ENCODE results near the gene APOBEC2. TPM values are rescaled to one million over a fixed set of nuclear protein-coding genes. Genes with fewer than 3 reads are reported as not detected.

APOBEC2 gene
- total RNA-seq, 2 experiments from 2014 or later = not detected

- Histone ChIP-seq H3K4me1 (ENCODE audit: insufficient read depth, low read length) (peaks cover 10% of the 10 kb centered on the region), H3K9me3 (ENCODE audit: control insufficient read depth in 1 of 2, insufficient read depth in 1 of 2, low read length in 2 of 2) (no peaks in the 10 kb centered on the region), H3K27me3 (ENCODE audit: control insufficient read depth in 1 of 2, insufficient read depth in 2 of 2, low read length in 2 of 2) (no peaks in the 10 kb centered on the region), H3K36me3 (ENCODE audit: insufficient read depth, low read length) (peaks cover 3% of the 10 kb centered on the region), H3K27ac (ENCODE audit: low read depth in 1 of 2, low read length in 2 of 2) (no peak overlapping the region), H3K4me3 (ENCODE audit: low read length) (no peak overlapping the region)
- Mint-ChIP-seq H3K27ac (no peak overlapping the region), H3K9me3 (no peaks in the 10 kb centered on the region), H3K27me3 (no peaks in the 10 kb centered on the region), H3K36me3 (ENCODE audit: low read depth) (peaks cover 10% of the 10 kb centered on the region), H3K4me3 (no peak overlapping the region), H3K4me1 (ENCODE audit: low read depth) (peaks cover 16% of the 10 kb centered on the region)
- no peak for TF ChIP-seq CTCF (IDR thresholded peaks at IDR 0.05)
- ATAC-seq (ENCODE audit: poor library complexity) (no peak), DNase-seq (no peak)
- CTCF ChIA-PET = no interaction called here
- intact Hi-C loops (cut with DNase I, micrococcal nuclease) = no loop called here
- POLR2A ChIA-PET = no interaction called here
Measured at GRCh38 chr6:41047306-41047705, 5.7 kb upstream of the APOBEC2 start.

- Histone ChIP-seq H3K4me1 (ENCODE audit: insufficient read depth, low read length) (peaks cover 18% of the 10 kb centered on the region), H3K36me3 (ENCODE audit: insufficient read depth, low read length) (peaks cover 3% of the 10 kb centered on the region), H3K27ac (ENCODE audit: low read depth in 1 of 2, low read length in 2 of 2) (no peak overlapping the region), H3K9me3 (ENCODE audit: control insufficient read depth in 1 of 2, insufficient read depth in 1 of 2, low read length in 2 of 2) (no peaks in the 10 kb centered on the region), H3K27me3 (ENCODE audit: control insufficient read depth in 1 of 2, insufficient read depth in 2 of 2, low read length in 2 of 2) (no peaks in the 10 kb centered on the region), H3K4me3 (ENCODE audit: low read length) (no peak overlapping the region)
- H3K27ac Mint-ChIP-seq = no peak overlapping the region
- DNase-seq (no peak), ATAC-seq (ENCODE audit: poor library complexity) (no peak)
- intact Hi-C loops (cut with DNase I, micrococcal nuclease) = no loop called here
- CTCF ChIA-PET = no interaction called here
- H3K4me1 Mint-ChIP-seq (ENCODE audit: low read depth) = peaks cover 22% of the 10 kb centered on the region
- peaks cover 6% of the 10 kb centered on the region for H3K36me3 Mint-ChIP-seq (ENCODE audit: low read depth)
- no peaks in the 10 kb centered on the region for H3K9me3 Mint-ChIP-seq
- H3K27me3 Mint-ChIP-seq = no peaks in the 10 kb centered on the region
- no peak overlapping the region for H3K4me3 Mint-ChIP-seq
- POLR2A ChIA-PET = no interaction called here
- TF ChIP-seq CTCF (IDR thresholded peaks at IDR 0.05) = no peak
Measured at GRCh38 chr6:41047745-41048732, 5.0 kb upstream of the APOBEC2 start.

GRCh38 chr6:41049521-41049920 is 3.5 kb upstream of the APOBEC2 start:
- Mint-ChIP-seq H3K4me3 (no peak overlapping the region), H3K9me3 (no peaks in the 10 kb centered on the region), H3K27ac (no peak overlapping the region), H3K36me3 (ENCODE audit: low read depth) (peaks cover 6% of the 10 kb centered on the region), H3K27me3 (no peaks in the 10 kb centered on the region), H3K4me1 (ENCODE audit: low read depth) (peaks cover 22% of the 10 kb centered on the region)
- POLR2A ChIA-PET = no interaction called here
- CTCF ChIA-PET = interaction anchor here (0.6 kb wide), 1 partner anchor 599 kb away, joined by 3 read pairs; no protein-coding TSS in a partner anchor
- H3K36me3 ChIP-seq (ENCODE audit: insufficient read depth, low read length) = peaks cover 3% of the 10 kb centered on the region
- H3K4me3 ChIP-seq (ENCODE audit: low read length) = no peak overlapping the region
- peaks cover 20% of the 10 kb centered on the region for H3K4me1 ChIP-seq (ENCODE audit: insufficient read depth, low read length)
- no peak for TF ChIP-seq CTCF (IDR thresholded peaks at IDR 0.05)
- no peaks in the 10 kb centered on the region for H3K9me3 ChIP-seq (ENCODE audit: control insufficient read depth in 1 of 2, insufficient read depth in 1 of 2, low read length in 2 of 2)
- no peak overlapping the region for H3K27ac ChIP-seq (ENCODE audit: low read depth in 1 of 2, low read length in 2 of 2)
- ATAC-seq (ENCODE audit: poor library complexity) (no peak), DNase-seq (no peak)
- intact Hi-C loops (cut with DNase I, micrococcal nuclease) = no loop called here
- H3K27me3 ChIP-seq (ENCODE audit: control insufficient read depth in 1 of 2, insufficient read depth in 2 of 2, low read length in 2 of 2) = no peaks in the 10 kb centered on the region

All from CD4-positive, alpha-beta T cell (primary cell).